Stimulated activated CD4-positive, alpha-beta T cell treated with anti-CD3 and anti-CD28 coated beads, Interleukin-12 subunit alpha, Interleukin-12 subunit beta, amount 100 ng/mL, for 48 hours (primary cell): Measurements from ENCODE around the gene KRT31.
"Not testable (repeated sequence)": the region's sequence is repeated elsewhere in the genome, so short reads cannot be mapped to it uniquely, and the experiment has no call there.

Source experiments
- DNase-seq, 3 donors: peaks; one replicate each; pipeline ENCODE4 v3.0.0-alpha.2; 2020; ENCODE audit warnings: low read depth in 2 of 3, low spot score in 1 of 3

Gene KRT31

GRCh38 chr17:41418116-41418860, 20.9 kb upstream of the KRT31 start:
- DNase-seq: no peak

GRCh38 chr17:41417576-41418015, 20.2 kb upstream of the KRT31 start:
- DNase-seq: no peak

GRCh38 chr17:41417127-41417526, 19.7 kb upstream of the KRT31 start:
- DNase-seq: no peak

DNA sequence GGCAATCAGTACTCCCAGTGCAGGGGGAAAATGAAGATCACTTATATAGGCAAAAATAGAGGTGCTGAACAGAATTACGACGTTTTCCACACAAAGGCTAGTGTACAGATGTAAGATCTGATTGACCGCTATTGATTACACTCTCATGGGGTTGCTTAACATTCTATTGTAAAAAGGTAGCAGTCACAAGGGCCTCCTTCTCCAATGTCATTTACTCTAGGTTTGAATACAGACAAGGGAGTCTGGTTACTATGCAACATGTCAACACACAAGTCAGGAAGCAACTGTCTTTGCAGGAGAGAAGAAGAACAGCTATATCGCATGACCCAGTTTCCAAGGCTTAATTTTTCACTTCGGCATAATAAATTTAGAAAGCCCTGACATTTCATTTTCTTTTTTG, 19.1 kb upstream of the KRT31 start:
- DNase-seq: no peak

DNA sequence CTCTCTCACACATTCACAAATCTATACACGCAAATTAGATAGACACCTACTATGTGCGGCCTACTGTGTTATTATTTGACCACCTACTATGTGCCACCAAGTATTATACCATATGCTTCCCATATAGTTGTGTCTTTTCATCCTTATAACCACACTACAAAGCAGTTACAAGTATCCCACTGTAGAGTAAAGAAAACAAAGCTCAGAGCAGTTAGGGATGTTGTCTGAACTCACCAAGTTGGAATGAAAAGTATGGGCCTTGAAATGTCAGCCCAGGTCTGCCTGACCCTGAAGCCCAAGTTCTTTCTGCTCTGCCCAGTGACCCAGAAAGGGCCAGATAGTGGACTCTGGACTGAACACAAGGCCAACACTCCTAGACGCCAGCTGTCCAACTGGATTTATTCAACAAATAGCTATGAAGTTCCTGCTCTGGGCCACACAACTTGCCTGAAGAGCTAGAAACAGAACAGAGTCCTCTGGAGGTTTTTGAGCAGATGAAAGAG, 18.5 kb upstream of the KRT31 start:
- DNase-seq: no peak

DNA sequence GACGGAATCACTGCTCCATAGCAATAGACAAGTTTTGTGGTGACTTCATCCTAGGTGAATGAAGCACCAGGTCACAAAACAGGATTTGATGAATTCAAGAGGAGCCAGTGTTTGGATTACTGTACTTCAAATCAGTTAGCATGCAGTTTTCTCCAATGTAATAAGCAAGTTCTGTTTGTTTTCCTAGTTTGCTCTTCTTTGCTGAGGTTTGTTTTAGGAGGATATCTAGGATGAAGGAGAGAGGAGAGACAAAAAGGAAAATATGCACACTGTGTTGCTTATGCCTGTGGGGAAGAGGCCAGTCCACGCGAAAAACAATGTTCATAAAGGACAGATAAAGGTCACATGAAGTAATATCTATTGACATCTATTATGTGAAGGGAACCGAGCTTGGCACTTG, 18.0 kb upstream of the KRT31 start:
- no peak for DNase-seq

DNA sequence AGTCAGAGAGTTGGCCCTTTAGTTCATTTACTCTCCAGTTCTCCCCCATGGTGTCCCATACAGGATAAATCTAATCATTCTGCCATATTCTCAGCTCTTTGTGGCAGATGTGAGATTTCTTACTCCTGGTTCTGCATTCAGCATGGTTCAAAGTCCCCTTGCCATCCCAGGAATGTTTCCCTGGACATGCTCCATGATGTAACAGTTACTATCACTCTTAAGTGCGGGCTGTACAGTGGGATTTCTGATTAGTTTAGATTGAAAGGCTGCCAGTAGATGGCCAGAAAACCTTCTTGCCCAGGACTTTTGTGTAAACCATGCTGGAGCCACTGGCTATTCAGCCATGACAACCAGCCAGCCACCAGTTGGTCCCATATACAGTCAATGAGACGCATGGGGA, 16.6 kb upstream of the KRT31 start:
- no peak for DNase-seq

GRCh38 chr17:41413353-41413957, 16.0 kb upstream of the KRT31 start:
- DNase-seq: no peak

- DNase-seq: no peak
Observed at GRCh38 chr17:41411072-41411840, 13.8 kb upstream of the KRT31 start.

GRCh38 chr17:41407226-41407625, 9.8 kb upstream of the KRT31 start:
- DNase-seq: no peak

- DNase-seq: no peak
Observed at GRCh38 chr17:41406205-41406604, 8.8 kb upstream of the KRT31 start.

DNA sequence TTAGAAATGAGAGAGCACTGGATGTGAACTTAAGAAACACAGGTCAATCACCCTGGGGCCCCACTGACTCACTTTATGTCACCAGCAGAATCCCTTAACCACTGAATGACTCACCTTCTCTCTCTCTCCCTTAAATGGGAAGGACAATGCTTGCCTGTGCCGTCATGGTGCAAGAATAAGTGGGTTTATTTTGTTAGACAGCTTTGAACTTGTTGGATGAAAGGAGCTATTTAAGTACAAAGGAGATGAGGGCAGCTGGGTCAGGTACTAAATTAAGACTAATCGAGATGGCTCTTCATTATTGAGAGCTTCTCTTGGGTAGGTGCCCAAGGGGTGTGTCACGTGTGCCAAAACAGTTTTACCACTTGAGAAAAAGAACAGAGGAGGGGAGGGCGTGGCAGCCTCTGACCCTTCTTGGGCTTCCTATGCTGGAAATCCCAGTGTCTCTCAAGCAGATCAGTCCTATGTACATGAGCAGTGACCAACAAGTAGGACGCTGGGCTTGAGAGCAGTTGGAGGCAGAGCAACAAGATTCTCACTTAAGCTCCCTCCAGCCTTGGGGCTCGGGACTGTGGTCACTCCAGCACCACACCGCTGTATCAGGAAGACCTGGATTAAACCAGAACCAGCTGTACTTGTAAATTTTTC, 6.7 kb upstream of the KRT31 start:
- peak; percentile 38 to 58 (median 38) for DNase-seq

DNA sequence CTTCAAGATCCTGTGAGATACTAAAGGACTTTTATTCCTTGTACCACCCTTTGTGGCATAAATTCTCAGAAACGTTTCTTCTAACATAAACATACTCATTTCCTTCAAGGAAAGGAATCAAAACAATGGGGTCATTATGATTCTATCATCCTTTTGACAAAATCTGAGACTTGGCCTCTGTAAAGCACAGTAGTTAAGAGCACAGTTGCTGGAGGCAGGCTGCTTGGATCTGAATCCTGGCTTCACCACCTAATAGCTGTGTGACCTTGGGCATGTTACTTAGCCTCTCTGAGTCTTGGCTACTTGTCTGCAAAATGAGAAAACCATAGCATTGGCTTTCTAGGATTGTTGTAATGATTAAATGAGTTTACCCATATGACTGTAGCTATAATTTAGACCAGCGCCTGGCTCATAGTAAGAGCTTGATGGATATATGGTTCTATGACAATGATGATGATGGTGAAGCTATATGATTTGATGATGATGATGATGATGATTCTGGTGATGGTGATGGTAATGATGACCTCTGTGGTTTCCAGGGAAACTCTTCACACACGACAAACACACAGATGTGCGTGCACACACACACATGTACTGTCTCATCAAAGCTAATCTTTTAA, 6.1 kb upstream of the KRT31 start:
- DNase-seq: no peak

DNA sequence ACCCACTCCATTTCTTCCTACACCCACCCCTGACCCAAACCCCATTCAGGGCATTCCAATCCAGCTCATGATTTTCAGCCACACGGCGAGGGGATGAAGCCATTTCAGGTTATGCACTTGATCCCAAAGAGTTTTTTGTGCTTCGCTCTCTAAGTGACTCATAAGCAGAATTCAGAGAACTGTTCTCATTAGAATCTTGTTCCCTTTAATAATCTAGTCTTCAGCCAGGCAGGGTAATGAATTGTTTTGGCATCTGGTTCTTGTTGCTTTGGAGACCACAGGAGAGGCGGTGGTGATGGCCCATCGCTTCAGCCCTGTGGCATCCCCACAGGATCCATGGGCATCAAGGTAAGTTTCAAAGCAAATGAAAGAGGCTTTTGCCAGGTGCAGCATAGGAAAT, 4.8 kb upstream of the KRT31 start:
- DNase-seq: no peak

GRCh38 chr17:41396340-41396739, 1.1 kb downstream of the KRT31 start:
- DNase-seq: no peak

- no peak for DNase-seq
Observed at GRCh38 chr17:41395611-41396010, 1.8 kb downstream of the KRT31 start.

- DNase-seq: not testable (repeated sequence)
Observed at GRCh38 chr17:41395044-41395443, 2.4 kb downstream of the KRT31 start.

- no peak for DNase-seq
Observed at GRCh38 chr17:41394254-41394996, 3.0 kb downstream of the KRT31 start.

DNA sequence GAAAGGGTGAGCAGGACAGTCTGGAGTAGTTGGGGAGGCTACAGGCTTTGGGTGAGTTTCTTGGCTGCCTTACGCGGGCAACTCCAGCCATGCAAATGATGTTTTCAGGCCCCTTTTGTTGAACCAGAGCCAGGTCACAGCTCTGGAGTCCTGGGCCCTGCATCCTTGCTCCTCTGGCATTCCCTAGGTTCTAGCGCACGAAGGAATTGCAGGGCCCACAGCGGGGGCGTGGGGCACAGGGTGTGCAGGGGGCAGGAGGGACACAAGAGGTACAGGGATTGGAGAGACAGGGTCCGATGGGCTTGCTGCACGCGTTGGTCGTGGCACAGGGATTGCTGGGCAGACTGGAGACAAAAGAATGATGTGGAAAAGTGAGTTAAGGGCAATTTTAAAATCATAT, 3.6 kb downstream of the KRT31 start:
- DNase-seq: no peak

GRCh38 chr17:41393294-41393693, 4.1 kb downstream of the KRT31 start:
- no peak for DNase-seq
